Spinal cord (tissue), 10 donors: ENCODE measurements around the gene MCC. TPM values are rescaled to one million over a fixed set of nuclear protein-coding genes. Genes with fewer than 3 reads are reported as not detected.
"Not testable (repeated sequence)": the region's sequence is repeated elsewhere in the genome, so short reads cannot be mapped to it uniquely, and the experiment has no call there.

ENCODE experiments used
- DNase-seq, 6 donors: peaks; one replicate each; pipeline versions ENCODE4 v3.0.0 to v3.0.0-alpha.2; 2013 to 2015; ENCODE audit warnings: low spot score in 6 of 6, low read depth in 4 of 6
- H3K27ac ChIP-seq: one replicate; pipeline ENCODE4 v1.5.1; 2013; ENCODE audit warnings: low read depth, low read length, control low read depth
- H3K27me3 ChIP-seq: one replicate; pipeline ENCODE4 v1.6.1; 2013; ENCODE audit warnings: low read length; ENCODE audit not compliant: control insufficient read depth, insufficient read depth
- H3K36me3 ChIP-seq: one replicate; pipeline ENCODE4 v1.6.1; 2013; ENCODE audit warnings: low read length; ENCODE audit not compliant: control insufficient read depth, insufficient read depth
- H3K4me1 ChIP-seq: one replicate; pipeline ENCODE4 v1.6.1; 2013; ENCODE audit warnings: low read length; ENCODE audit not compliant: control insufficient read depth, insufficient read depth
- H3K4me3 ChIP-seq: one replicate; pipeline ENCODE4 v1.5.1; 2013; ENCODE audit warnings: low read depth, low read length, control low read depth
- H3K9me3 ChIP-seq: one replicate; pipeline ENCODE4 v1.6.1; 2013; ENCODE audit warnings: low read length; ENCODE audit not compliant: control insufficient read depth, insufficient read depth
- WGBS: methylation state at CpG from one replicate; pipeline ENCODE4 v1.1.5; 2013; ENCODE audit warnings: missing lambda C conversion rate; ENCODE audit not compliant: insufficient coverage; 5-methylcytosine and 5-hydroxymethylcytosine counted together
- polyA plus RNA-seq, 2 donors: library from polyadenylated mRNA; unstranded; fragments of 120-200 nt; gene quantifications; one replicate each; pipeline ENCODE4 v1.2.1, GENCODE V29; 2013; ENCODE audit not compliant: insufficient read length in 2 of 2
- total RNA-seq, 2 donors: library from RNA; depleted of rRNA in 1 of 2; stranded (reverse); fragments of 120-200 nt in 1 of 2; fragments of >200 nt in 1 of 2; gene quantifications; one replicate each; pipeline versions ENCODE4 v1.2.3 to v1.2.4, GENCODE V29; 2013 to 2014
- donor health status: healthy.

Gene MCC
- total and polyA plus RNA-seq, 4 donors = 19.2 to 31.7 (median 26.6) TPM

DNA sequence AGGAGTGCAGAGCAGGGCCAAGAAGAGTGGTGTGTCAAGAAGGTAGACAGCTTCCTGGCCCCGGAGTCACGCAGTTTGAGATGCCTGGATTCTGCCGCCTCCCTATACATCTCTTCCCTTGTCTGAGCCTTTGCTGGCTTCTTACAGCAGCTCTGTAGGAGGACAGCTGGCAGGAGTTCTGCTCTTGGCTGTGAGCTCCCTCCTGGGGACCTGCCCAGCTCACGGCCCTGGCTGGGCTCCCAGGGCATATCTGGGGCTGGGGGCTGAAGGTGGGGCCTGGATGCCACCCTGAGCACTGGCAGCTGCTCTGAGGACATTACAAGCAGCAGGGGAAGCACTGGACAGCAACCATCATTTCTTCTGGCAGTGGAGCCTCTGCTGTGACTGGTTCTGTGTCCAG is 52.7 kb downstream of the MCC start:
- H3K36me3 ChIP-seq = no peaks in the 10 kb centered on the region
- 52% methylated on average over 4 of the region's 4 CpGs for WGBS
- peak in 1 of 6 donors; percentile 63 for DNase-seq
- H3K9me3 ChIP-seq = no peaks in the 10 kb centered on the region
- H3K4me1 ChIP-seq = peaks cover 11% of the 10 kb centered on the region
- H3K27ac ChIP-seq = no peak overlapping the region
- no peaks in the 10 kb centered on the region for H3K27me3 ChIP-seq
- no peak overlapping the region for H3K4me3 ChIP-seq

GRCh38 chr5:113434889-113435288 is 53.4 kb downstream of the MCC start, which contains the start of gene TSSK1B:
TSS of gene TSSK1B (minus strand) at chr5:113434989. CDS start at chr5:113434839, 150 bp downstream.
- Histone ChIP-seq H3K27me3 (no peaks in the 10 kb centered on the region), H3K9me3 (no peaks in the 10 kb centered on the region), H3K4me1 (peaks cover 11% of the 10 kb centered on the region), H3K27ac (no peak within 1 kb of the TSS), H3K36me3 (no peaks in the 10 kb centered on the region), H3K4me3 (no peak within 1 kb of the TSS)
- no peak for DNase-seq
- WGBS = 88% methylated on average over 3 of the region's 3 CpGs

GRCh38 chr5:113433862-113434612 is 54.2 kb downstream of the MCC start:
- no peaks in the 10 kb centered on the region for H3K36me3 ChIP-seq
- H3K27me3 ChIP-seq = no peaks in the 10 kb centered on the region
- DNase-seq = no peak
- 97% methylated on average over 38 of the region's 38 CpGs for WGBS
- H3K9me3 ChIP-seq = no peaks in the 10 kb centered on the region
- no peak overlapping the region for H3K4me3 ChIP-seq
- no peak overlapping the region for H3K27ac ChIP-seq
- peaks cover 11% of the 10 kb centered on the region for H3K4me1 ChIP-seq

DNA sequence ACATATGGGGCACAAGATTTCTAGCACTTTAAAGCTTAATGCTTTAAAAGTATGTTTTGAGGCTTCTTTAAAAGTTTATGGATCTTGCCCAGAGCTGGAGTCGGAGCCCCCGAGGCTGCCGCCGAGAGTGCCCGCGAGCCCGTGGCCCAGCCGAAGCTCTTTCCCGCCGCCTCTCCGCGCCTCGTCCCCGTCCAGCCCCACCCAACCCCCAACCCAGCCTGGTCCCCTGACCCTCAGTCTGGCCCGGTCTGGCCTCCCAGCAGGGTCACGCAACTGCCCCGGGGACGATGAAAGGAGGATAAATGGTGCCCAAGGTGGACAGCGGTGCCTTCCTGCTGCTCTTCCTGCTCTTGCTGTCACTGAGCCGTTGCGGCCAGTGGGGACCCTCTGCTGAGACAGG is 55.2 kb downstream of the MCC start:
- H3K36me3 ChIP-seq = no peaks in the 10 kb centered on the region
- DNase-seq = no peak
- WGBS = 90% methylated on average over 19 of the region's 21 CpGs
- peaks cover 11% of the 10 kb centered on the region for H3K4me1 ChIP-seq
- no peak overlapping the region for H3K27ac ChIP-seq
- H3K4me3 ChIP-seq = no peak overlapping the region
- H3K27me3 ChIP-seq = no peaks in the 10 kb centered on the region
- no peaks in the 10 kb centered on the region for H3K9me3 ChIP-seq

GRCh38 chr5:113427871-113428574 is 60.2 kb downstream of the MCC start:
- no peak for DNase-seq
- no peaks in the 10 kb centered on the region for H3K36me3 ChIP-seq
- H3K9me3 ChIP-seq = no peaks in the 10 kb centered on the region
- no peak overlapping the region for H3K27ac ChIP-seq
- 55% methylated on average over 2 of the region's 3 CpGs for WGBS
- no peaks in the 10 kb centered on the region for H3K27me3 ChIP-seq
- H3K4me3 ChIP-seq = no peak overlapping the region
- H3K4me1 ChIP-seq = no peaks in the 10 kb centered on the region

DNA sequence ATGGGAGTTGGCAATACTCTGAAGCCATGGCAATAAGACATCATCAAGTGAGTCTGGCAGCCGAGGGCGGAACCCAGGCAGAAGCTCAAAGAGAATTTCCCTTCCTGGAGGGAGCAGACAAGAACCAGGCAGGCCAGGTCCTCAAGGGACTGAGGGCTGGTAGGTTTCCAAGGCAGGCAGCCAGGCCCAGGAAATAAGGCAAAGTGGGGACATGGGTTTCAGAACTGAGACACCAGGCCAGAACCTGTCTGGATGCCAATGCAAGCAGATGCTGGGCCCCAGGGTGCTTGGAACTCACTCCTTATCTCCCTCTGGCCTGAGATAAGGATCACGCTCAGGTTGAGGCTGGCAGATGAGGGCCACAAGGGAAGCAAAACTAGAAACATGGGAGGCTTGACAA is 62.3 kb downstream of the MCC start:
- WGBS = 75% methylated on average over 3 of the region's 3 CpGs
- no peak for DNase-seq
- no peaks in the 10 kb centered on the region for H3K27me3 ChIP-seq
- H3K36me3 ChIP-seq = no peaks in the 10 kb centered on the region
- no peak overlapping the region for H3K4me3 ChIP-seq
- no peak overlapping the region for H3K27ac ChIP-seq
- H3K9me3 ChIP-seq = no peaks in the 10 kb centered on the region
- H3K4me1 ChIP-seq = no peaks in the 10 kb centered on the region

DNA sequence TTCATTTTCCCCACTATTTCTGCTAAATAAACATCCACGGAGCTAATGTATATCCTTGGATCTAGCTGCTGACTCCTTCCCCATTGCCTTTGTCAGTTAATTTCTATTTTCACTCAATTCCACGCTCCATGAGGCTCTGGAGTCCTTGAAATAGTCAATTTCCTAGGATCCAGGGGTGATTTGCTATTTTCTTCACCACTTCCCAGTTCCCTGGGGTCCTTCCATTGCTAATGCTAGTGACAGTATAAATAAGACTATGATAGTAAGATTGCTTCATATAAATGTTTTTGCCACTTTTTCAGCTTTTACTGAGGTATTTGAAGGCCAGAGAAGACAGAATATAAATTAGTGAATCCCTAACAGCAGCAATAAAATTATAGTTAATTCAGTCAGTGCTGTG is 66.6 kb downstream of the MCC start:
- H3K9me3 ChIP-seq = no peaks in the 10 kb centered on the region
- H3K36me3 ChIP-seq = no peaks in the 10 kb centered on the region
- 39% methylated on average over 2 of the region's 2 CpGs for WGBS
- no peak overlapping the region for H3K4me3 ChIP-seq
- no peak overlapping the region for H3K27ac ChIP-seq
- no peaks in the 10 kb centered on the region for H3K27me3 ChIP-seq
- peak in 1 of 6 donors; percentile 91 for DNase-seq
- no peaks in the 10 kb centered on the region for H3K4me1 ChIP-seq

- H3K9me3 ChIP-seq = peaks cover 1% of the 10 kb centered on the region
- no peak overlapping the region for H3K4me3 ChIP-seq
- WGBS = no CpG with 5 or more reads among the region's 6 CpGs
- H3K27ac ChIP-seq = no peak overlapping the region
- no peaks in the 10 kb centered on the region for H3K4me1 ChIP-seq
- H3K36me3 ChIP-seq = no peaks in the 10 kb centered on the region
- no peaks in the 10 kb centered on the region for H3K27me3 ChIP-seq
- DNase-seq = no peak
Observed at GRCh38 chr5:113405530-113405929, 82.7 kb downstream of the MCC start.

DNA sequence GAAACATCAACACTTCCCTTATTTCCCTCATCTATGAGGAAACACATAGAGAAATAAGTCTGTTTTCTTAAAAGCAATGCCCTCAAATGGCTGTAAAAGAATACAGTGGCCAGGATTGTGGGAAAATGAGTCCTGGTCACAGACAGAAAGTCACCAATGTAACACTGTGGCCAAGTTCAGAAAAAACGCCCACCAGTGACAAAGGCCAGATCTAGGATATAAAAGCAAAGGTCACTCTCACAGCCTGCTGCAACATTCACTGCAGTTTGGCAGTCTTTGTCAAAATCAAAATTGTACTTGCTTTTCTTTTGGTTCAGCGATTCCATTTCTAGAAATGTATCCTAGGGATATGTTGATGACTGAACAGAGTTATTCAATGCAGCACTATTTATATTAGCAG is 84.0 kb downstream of the MCC start:
- no peaks in the 10 kb centered on the region for H3K36me3 ChIP-seq
- DNase-seq = peak in 1 of 6 donors; percentile 6
- 43% methylated on average over 1 of the region's 2 CpGs for WGBS
- H3K9me3 ChIP-seq = no peaks in the 10 kb centered on the region
- H3K27ac ChIP-seq = no peak overlapping the region
- H3K4me1 ChIP-seq = no peaks in the 10 kb centered on the region
- H3K4me3 ChIP-seq = no peak overlapping the region
- no peaks in the 10 kb centered on the region for H3K27me3 ChIP-seq

DNA sequence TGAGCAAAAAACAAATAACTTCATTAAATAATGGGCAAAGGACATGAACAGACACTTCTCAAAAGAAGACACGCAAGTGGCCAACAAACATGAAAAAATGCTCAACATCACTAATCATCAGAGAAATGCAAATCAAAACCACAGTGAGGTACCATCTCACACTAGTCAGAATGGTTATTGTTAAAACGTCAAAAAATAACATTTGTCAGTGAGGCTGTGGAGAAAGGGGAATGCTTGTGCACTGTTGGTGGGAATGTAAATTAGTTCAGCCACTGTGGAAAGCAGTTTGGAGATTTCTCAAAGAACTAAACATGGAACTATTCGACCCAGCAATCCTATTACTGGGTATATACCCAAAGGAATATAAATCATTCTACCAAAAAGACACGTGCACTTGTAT is 90.3 kb downstream of the MCC start:
- not testable (repeated sequence) for H3K4me1 ChIP-seq, H3K9me3 ChIP-seq, H3K4me3 ChIP-seq, H3K27ac ChIP-seq, H3K27me3 ChIP-seq, H3K36me3 ChIP-seq, DNase-seq
- 67% methylated on average over 1 of the region's 4 CpGs for WGBS
